ENCODE data around the gene CC2D2B.

GRCh38 chr10:96061232-96061631, 153.5 kb downstream of the CC2D2B start:
- no peak for TF ChIP-seq BACH2 (CRISPR knock-in tag; IDR thresholded peaks at IDR 0.05; ENCODE audit: borderline replicate concordance)
- TF ChIP-seq, protein P1, sequence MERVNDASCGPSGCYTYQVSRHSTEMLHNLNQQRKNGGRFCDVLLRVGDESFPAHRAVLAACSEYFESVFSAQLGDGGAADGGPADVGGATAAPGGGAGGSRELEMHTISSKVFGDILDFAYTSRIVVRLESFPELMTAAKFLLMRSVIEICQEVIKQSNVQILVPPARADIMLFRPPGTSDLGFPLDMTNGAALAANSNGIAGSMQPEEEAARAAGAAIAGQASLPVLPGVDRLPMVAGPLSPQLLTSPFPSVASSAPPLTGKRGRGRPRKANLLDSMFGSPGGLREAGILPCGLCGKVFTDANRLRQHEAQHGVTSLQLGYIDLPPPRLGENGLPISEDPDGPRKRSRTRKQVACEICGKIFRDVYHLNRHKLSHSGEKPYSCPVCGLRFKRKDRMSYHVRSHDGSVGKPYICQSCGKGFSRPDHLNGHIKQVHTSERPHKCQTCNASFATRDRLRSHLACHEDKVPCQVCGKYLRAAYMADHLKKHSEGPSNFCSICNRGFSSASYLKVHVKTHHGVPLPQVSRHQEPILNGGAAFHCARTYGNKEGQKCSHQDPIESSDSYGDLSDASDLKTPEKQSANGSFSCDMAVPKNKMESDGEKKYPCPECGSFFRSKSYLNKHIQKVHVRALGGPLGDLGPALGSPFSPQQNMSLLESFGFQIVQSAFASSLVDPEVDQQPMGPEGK (CRISPR knock-in tag; IDR thresholded peaks at IDR 0.05; ENCODE audit: borderline replicate concordance), result no peak
- no peak for TF ChIP-seq ZFP3 (CRISPR knock-in tag; IDR thresholded peaks at IDR 0.05)
- TF ChIP-seq CSDC2 (CRISPR knock-in tag; IDR thresholded peaks at IDR 0.05), result no peak
- TF ChIP-seq GLIS3 (CRISPR knock-in tag; IDR thresholded peaks at IDR 0.05), result no peak
- no peak for TF ChIP-seq RARB (CRISPR knock-in tag; IDR thresholded peaks at IDR 0.05)

Measured in SK-N-SH treated with all-trans-retinoic acid at 6 μM for 48 hours (cell line).